Right kidney (tissue), 1 donor: ENCODE data around the gene LCN1.

ENCODE experiments used
- DNase-seq: peaks from one replicate; pipeline ENCODE4 v3.0.0-alpha.2; 2016

The LCN1 gene

DNA sequence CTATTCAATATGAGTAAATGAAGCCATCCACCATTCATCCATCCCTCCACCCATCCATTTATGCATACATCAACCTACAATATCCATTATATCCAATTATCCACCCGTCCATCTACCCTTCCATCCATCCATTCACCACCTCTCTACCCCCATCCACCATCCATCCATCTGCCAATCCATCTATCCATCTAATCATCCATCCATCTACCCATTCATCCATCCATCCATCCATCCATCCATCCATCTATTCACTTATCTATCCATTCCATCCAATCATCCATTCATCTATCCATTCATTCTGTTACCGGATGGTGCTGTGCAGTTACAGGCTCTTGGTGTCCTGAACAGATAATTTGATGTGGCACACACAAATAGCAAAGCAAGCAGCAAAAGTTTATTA lies 51.0 kb downstream of the LCN1 start:
- DNase-seq, result no peak

DNA sequence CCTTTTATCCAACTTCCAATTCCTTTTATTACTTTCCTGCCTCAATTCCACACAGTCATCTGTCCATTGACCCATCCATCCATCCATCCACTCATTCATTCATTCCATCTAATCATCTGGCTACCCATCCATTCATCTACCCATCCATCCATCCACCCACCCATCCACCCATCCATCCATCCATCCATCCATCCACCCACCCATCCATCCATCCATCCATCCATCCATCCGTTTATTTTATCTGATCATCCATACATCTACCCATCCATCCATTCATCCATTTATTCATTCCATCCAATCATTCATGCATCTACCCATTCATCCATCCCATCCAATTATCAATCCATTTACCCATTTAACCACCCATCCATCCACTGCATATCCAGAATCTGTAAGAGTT lies 51.9 kb downstream of the LCN1 start:
- DNase-seq, result no peak

DNA sequence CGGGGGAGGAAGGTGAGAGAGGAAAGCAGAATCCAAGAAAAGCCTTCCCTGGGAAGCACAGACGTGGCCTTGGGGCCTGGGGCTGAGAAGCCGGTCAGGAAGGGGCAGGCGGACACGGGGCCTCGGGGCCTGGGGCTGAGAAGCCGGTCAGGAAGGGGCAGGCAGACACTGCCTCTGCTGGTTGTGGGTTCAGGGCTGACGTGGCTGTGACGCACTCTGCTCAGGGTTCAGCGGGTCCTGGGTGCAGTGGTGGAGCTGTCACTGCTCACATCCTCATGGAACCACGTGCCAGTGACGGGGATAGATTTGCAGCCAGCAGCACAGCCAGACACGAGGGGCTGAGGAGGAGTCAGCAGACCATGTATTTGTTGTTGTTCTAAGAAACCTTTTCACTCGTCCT lies 53.1 kb downstream of the LCN1 start:
- no peak for DNase-seq

DNA sequence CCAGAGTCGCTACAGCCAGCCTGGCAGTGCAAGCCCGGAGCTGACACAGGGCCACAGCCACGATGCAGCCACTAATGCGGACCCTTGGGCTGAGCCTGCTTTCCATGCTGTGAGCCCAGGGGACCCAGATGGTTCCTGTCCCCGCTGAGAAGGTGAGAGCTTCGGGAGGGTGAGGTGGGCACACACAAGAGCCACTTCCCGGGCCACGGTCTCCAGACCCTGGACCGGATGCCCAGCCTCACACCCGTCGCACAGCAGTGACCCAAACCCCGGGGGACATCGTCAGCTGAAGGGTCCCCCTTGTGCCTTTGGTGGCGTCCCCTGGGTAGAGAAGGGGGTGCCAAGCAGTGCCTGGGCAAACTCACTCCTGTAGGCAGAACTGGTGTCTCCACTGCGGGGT lies 53.7 kb downstream of the LCN1 start:
- no peak for DNase-seq
